A204.1 (cell line): ENCODE measurements around the gene EIF4A3.

Experiments
- FAIRE-seq: peaks from 2 replicates; lab custom pipeline; 2012; peaks lifted over from hg19 to GRCh38; lab: Jason Lieb, UNC

Gene EIF4A3

DNA sequence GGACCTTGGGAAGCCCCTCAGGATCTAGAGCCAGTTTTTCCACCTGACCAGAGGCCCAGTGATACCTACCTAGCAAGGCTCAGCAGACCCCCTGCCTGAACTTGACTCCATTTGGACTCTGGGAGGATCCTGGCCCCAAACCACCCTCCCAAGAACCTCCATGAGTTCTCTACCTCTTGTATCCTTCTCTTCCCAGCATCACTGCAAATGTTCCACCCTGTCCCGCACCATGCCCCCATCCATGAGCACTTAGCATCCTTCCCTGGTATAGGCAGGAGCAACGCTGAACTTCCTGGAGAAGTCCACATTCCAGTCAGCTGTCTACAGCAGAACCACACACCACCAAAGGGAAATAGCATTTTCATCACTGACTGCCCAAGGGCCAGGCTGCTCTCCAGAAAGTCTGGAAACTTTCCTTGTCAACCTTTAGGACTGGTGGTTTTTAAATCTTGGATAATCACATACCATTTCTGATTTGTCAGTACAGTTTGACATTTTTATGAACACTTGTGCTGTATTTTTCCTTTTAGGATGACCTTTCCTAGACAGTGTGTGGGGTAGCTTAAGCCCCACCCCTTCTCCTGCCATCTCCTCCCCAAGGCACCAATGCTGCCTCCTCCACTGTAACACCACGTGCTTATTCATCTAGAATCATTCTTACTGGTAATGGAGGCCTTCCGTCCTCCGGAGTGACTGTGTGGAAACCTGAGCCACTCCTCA, 13.9 kb downstream of the EIF4A3 start:
- no peak for FAIRE-seq

GRCh38 chr17:80130992-80131391, 15.9 kb downstream of the EIF4A3 start:
- no peak for FAIRE-seq

GRCh38 chr17:80129006-80129565, 17.8 kb downstream of the EIF4A3 start:
- FAIRE-seq = no peak

DNA sequence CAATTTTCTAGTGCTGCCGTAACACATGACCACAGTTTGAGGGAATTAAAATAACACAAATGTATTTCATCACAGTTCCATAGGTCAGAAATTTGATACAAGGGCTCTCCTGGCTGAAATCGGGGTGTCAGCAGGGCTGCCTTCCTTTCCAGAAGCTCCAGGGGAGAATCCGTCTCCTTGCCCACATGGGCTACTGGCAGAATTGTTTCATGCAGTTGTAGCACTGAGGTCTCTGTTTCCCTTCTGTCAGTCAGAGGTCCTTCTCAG, 20.5 kb downstream of the EIF4A3 start:
- FAIRE-seq = no peak

GRCh38 chr17:80125656-80126448, 21.1 kb downstream of the EIF4A3 start:
- FAIRE-seq = no peak

- FAIRE-seq = no peak
Observed at GRCh38 chr17:80124351-80124981, 22.5 kb downstream of the EIF4A3 start.

DNA sequence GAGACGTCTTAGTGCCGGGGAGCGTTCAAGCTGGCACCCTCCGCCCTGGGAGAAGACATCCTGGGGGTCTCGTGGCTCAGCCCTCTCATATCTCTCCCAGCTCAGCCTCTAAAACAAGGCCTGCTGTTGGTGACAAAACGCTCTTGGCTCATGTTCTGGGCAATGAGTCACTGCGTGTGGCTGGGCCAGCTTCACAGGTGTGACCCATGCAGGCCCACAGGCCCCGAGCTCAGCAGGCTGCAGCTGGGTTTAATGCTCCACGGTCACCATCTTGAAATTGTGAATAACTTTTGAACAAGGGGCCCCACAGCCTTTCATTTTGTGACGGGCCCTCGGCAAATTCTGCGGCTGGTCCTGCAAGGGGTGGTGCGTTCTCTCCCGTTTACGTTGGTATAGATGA, 23.1 kb downstream of the EIF4A3 start:
- no peak for FAIRE-seq

DNA sequence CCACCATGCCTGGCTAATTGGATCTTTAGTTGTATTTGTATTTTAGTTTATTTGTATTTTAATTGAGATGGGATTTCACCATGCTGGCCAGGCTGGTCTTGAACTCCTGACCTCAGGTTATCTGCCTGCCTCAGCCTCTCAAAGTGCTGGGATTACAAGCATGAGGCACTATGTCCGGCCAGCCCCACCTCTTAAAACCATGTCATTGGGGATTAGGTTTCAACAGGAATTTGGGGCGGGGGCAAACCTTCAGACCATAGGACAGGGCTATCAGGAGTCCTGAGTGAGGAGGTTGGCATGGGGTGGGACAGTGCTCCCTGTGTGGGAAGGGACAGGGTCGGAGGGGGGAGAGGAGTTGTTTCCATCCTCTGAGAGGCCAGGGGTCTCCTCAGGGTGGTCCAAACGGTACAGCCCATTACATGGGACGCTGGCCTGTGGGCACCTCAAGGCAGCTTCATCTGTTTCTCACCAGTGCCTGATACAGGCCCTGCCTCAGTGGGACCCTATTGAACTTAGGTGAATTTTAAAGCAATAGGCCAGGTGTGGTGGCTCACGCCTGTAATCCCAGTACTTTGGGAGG, 23.9 kb downstream of the EIF4A3 start:
- no peak for FAIRE-seq

- FAIRE-seq = no peak
Observed at GRCh38 chr17:80122026-80122575, 24.8 kb downstream of the EIF4A3 start.

- no peak for FAIRE-seq
Observed at GRCh38 chr17:80119839-80120238, 27.1 kb downstream of the EIF4A3 start.

- FAIRE-seq = no peak
Observed at GRCh38 chr17:80119271-80119791, 27.6 kb downstream of the EIF4A3 start.

- no peak for FAIRE-seq
Observed at GRCh38 chr17:80118601-80119270, 28.2 kb downstream of the EIF4A3 start.

GRCh38 chr17:80117491-80118401, 29.2 kb downstream of the EIF4A3 start:
- no peak for FAIRE-seq

DNA sequence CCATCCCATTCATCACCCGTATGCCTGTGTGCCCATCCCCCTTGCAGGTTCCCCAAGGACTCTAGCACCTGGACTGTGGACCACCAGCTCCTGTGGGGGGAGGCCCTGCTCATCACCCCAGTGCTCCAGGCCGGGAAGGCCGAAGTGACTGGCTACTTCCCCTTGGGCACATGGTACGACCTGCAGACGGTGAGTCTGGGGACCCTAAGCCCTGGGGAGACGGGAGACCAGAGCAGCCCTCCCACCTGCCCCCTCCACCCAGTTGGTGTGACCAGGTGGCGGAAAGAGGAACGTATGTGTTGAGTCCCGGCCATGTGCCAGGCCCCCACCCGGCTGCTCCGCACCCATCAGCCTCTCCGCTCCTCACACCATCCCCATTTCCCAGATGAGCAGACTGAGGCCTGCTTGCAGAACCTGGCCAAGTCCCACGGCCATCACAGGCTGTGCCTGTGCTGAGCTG, 30.0 kb downstream of the EIF4A3 start:
- FAIRE-seq = no peak

- FAIRE-seq = no peak
Observed at GRCh38 chr17:80116276-80116920, 30.5 kb downstream of the EIF4A3 start.

DNA sequence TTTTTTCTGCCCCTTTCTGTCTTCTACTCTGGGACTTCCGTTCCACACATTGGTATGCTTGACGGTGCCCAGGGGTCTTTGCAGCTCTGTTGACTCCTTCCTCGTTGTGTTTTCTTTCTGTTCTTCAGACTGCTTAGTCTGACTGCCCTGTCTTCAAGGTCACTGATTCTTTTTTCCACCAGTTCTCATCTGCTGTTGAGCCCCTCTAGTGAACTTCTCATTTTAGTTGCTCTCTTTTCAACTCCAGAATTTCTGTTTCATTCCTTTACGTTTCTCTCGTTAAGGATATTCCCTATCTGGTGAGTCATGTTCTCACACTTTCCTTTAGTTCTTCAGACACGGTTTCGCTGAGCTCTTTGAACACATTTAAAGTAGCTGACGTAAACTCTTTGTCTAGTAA, 31.8 kb downstream of the EIF4A3 start:
- FAIRE-seq = no peak

- no peak for FAIRE-seq
Observed at GRCh38 chr17:80114758-80115157, 32.2 kb downstream of the EIF4A3 start.

DNA sequence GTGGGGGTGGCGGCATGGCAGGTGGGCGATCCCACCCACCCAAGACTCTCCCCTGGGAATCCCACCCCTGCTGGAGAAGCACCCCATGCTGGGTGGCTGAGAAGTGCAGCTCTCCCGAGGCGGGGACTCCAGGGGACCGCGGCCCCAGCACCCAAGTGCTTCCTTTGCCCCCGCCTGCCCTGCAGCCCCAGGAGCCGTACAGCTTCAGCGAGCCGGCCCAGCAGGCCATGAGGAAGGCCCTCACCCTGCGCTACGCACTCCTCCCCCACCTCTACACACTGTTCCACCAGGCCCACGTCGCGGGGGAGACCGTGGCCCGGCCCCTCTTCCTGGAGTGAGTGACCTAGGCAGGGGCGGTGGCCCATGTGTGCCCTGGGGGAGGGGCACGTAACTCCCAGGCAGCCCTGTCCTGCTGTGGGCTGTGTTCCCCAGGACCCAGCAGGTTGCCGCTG, 33.9 kb downstream of the EIF4A3 start:
- no peak for FAIRE-seq

DNA sequence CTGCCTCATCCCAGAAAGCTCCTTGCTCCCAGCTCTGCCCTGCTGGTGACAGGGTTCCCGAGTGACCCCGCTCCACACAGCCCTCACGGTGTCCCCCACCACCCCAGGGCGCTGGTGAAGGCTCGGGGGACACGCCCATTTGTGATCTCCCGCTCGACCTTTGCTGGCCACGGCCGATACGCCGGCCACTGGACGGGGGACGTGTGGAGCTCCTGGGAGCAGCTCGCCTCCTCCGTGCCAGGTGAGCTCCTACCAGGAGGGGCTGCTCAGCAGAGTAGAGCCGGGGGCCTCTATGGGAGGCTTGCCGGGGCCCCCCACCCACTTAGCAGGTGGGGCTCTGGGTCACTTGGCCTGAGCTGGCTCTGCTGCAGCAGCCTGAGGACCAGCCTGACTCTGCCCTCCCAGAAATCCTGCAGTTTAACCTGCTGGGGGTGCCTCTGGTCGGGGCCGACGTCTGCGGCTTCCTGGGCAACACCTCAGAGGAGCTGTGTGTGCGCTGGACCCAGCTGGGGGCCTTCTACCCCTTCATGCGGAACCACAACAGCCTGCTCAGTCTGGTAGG, 34.4 kb downstream of the EIF4A3 start:
- FAIRE-seq = no peak
